ENCODE data around the gene ADGRG6.

ADGRG6 gene

DNA sequence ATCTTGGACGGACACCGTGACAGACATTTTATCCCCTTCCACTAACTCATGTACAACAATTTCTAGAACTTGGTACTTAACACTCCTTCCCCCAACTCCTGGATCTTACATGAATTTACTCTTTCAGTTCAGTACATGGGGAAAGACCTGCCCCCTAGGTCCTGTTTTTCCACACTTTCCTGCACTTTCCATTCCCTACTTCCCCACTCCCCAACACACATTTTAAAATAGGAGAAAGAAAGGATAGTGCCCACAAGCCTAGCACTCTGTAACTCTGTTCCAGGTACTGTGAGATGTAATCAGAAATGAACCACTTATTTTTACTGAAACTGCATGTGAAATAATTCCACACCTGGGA lies 1.3 kb downstream of the ADGRG6 start:
- H3K36me3 ChIP-seq (ENCODE audit: insufficient read depth, low read length): no peaks in the 10 kb centered on the region
- H3K9ac ChIP-seq (ENCODE audit: insufficient read length): no peak overlapping the region
- H3K9me3 ChIP-seq (ENCODE audit: low read depth, low read length): no peaks in the 10 kb centered on the region
- TF ChIP-seq POLR2AphosphoS5 (IDR thresholded peaks at IDR 0.05; ENCODE audit: borderline replicate concordance, low read depth, low read length) (no peak), FOXP2 (optimal IDR thresholded peaks at IDR 0.05; ENCODE audit: control extremely low read depth, extremely low read length, insufficient read depth) (no peak), EZH2 (IDR thresholded peaks at IDR 0.05) (no peak)
- H3K4me3 ChIP-seq: no peak overlapping the region
- H3K27ac ChIP-seq: no peak overlapping the region
- DNase-seq (ENCODE audit: low read depth, low spot score): no peak

DNA sequence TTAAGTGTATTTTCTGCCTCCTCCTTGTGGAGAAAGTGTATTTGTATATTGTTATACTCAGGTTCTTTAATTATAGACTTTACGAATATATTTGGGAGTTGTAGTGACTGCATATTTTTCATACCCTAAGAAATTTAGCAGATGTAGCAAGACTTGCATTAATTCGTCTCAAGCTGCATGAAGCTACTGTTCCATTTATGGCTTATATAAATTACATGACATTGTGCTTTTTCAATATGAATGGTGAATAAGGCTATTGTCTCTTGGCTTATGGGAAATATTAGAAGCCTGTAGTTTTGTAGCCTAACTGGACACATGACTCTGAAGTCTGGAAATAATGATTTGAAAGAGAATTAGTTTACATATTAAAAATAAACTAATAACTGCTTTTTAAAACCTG lies 2.4 kb downstream of the ADGRG6 start:
- Histone ChIP-seq H3K36me3 (ENCODE audit: insufficient read depth, low read length) (no peaks in the 10 kb centered on the region), H3K9me3 (ENCODE audit: low read depth, low read length) (no peaks in the 10 kb centered on the region), H3K27ac (no peak overlapping the region), H3K9ac (ENCODE audit: insufficient read length) (no peak overlapping the region), H3K4me3 (no peak overlapping the region)
- DNase-seq (ENCODE audit: low read depth, low spot score): no peak
- TF ChIP-seq POLR2AphosphoS5 (IDR thresholded peaks at IDR 0.05; ENCODE audit: borderline replicate concordance, low read depth, low read length): no peak
- no peak for TF ChIP-seq FOXP2 (optimal IDR thresholded peaks at IDR 0.05; ENCODE audit: control extremely low read depth, extremely low read length, insufficient read depth)
- TF ChIP-seq EZH2 (IDR thresholded peaks at IDR 0.05): no peak

DNA sequence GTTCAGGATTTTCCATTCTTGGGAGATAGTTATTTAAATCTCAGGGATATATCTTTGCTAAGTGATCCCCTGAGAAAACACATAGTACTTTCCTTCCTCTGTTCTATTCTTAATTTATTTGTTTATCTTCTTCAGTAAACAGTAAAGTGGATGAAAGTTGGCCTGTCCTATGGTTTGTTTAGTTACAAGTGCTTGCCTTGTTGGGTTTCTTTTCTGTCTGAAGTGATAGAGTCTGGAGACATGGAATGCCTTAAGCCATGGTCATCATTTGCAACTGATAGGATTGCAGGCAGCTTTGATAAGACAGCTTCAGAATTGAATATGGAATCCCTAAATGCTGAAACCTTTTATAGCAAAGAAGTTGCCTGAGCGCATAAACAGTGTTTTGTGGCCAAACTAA lies 4.9 kb downstream of the ADGRG6 start:
- H3K9ac ChIP-seq (ENCODE audit: insufficient read length): no peak overlapping the region
- no peaks in the 10 kb centered on the region for H3K9me3 ChIP-seq (ENCODE audit: low read depth, low read length)
- H3K27ac ChIP-seq: no peak overlapping the region
- DNase-seq (ENCODE audit: low read depth, low spot score): no peak
- H3K36me3 ChIP-seq (ENCODE audit: insufficient read depth, low read length): no peaks in the 10 kb centered on the region
- no peak for TF ChIP-seq FOXP2 (optimal IDR thresholded peaks at IDR 0.05; ENCODE audit: control extremely low read depth, extremely low read length, insufficient read depth)
- TF ChIP-seq EZH2 (IDR thresholded peaks at IDR 0.05): no peak
- no peak for TF ChIP-seq POLR2AphosphoS5 (IDR thresholded peaks at IDR 0.05; ENCODE audit: borderline replicate concordance, low read depth, low read length)
- no peak overlapping the region for H3K4me3 ChIP-seq

DNA sequence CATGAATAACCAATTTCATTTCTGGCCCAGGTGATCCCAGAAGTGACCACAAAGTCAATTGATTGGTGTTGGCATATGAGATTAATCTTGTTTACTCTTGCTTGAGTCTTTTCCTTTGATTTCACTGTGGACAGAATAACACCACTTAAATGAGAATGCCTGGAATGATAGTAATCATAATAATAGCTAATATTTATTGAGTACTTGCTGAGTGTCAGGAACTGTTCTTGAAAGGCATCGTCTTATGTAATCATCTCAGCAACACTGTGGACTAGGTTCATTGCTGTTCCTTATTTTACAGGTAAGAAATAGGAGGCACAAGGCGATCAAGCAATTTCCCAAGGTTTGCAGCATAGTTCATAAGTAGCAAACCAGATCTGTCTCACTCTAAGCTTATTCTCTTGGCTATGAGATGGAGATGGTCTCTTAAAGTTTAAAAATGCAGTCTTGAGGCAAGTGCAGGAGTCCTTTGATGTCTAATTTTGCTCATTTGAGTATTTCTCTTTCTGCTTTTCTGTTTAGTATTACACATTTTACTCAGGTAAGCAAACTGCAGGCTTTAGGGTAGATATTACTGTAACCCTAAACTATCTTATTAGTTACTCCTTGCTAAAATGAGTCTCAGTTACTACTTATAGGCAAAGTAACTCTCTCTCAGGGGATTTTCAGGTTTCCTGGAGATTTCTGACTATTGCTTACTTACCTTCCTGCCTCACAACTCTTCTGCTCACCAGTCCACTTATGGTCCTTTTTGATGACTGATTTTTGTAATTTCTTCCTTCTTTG lies 6.3 kb downstream of the ADGRG6 start:
- H3K4me3 ChIP-seq: no peak overlapping the region
- no peak overlapping the region for H3K27ac ChIP-seq
- no peaks in the 10 kb centered on the region for H3K36me3 ChIP-seq (ENCODE audit: insufficient read depth, low read length)
- no peak overlapping the region for H3K9ac ChIP-seq (ENCODE audit: insufficient read length)
- no peak for DNase-seq (ENCODE audit: low read depth, low spot score)
- no peaks in the 10 kb centered on the region for H3K9me3 ChIP-seq (ENCODE audit: low read depth, low read length)
- no peak for TF ChIP-seq FOXP2 (optimal IDR thresholded peaks at IDR 0.05; ENCODE audit: control extremely low read depth, extremely low read length, insufficient read depth)
- TF ChIP-seq POLR2AphosphoS5 (IDR thresholded peaks at IDR 0.05; ENCODE audit: borderline replicate concordance, low read depth, low read length): no peak
- TF ChIP-seq EZH2 (IDR thresholded peaks at IDR 0.05): no peak

DNA sequence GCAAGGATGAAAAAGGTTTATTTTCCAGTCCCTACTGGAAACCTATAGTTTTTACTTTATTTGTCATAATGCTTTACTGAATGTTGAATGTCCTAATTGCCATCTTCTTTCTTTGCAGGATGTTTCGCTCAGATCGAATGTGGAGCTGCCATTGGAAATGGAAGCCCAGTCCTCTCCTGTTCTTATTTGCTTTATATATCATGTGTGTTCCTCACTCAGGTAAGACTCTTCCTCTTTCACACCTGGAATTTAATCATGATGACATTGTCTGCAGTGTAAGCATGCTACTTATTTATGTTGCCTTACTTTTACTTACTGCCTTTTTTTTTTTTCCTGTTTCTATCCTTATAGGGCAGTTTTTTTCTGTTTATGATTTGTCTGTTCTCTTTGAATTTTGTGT lies 7.6 kb downstream of the ADGRG6 start:
- no peak for DNase-seq (ENCODE audit: low read depth, low spot score)
- H3K36me3 ChIP-seq (ENCODE audit: insufficient read depth, low read length): no peaks in the 10 kb centered on the region
- H3K27ac ChIP-seq: no peak overlapping the region
- no peak overlapping the region for H3K9ac ChIP-seq (ENCODE audit: insufficient read length)
- no peak overlapping the region for H3K4me3 ChIP-seq
- no peaks in the 10 kb centered on the region for H3K9me3 ChIP-seq (ENCODE audit: low read depth, low read length)
- TF ChIP-seq FOXP2 (optimal IDR thresholded peaks at IDR 0.05; ENCODE audit: control extremely low read depth, extremely low read length, insufficient read depth) (no peak), EZH2 (IDR thresholded peaks at IDR 0.05) (no peak), POLR2AphosphoS5 (IDR thresholded peaks at IDR 0.05; ENCODE audit: borderline replicate concordance, low read depth, low read length) (no peak)

DNA sequence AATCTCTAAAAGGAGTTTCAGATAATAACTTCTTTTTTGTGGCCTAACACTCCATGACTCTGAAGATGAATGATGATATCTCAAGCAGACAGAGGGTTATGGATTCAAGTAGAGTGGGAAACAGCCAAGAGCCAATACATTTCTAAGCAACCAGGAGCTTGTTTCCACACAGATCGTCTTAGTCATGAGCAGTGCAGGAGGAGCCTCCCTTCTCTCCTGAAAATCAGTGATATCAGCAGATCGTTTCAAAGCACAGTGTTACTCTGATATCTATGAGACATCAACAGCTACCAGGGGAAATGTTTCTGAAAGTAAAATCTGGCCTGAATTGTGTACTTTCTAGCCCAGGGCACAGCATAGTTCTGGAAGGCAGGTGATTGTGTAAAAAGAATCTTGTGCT lies 11.5 kb downstream of the ADGRG6 start:
- TF ChIP-seq EZH2 (IDR thresholded peaks at IDR 0.05) (no peak), FOXP2 (optimal IDR thresholded peaks at IDR 0.05; ENCODE audit: control extremely low read depth, extremely low read length, insufficient read depth) (no peak), POLR2AphosphoS5 (IDR thresholded peaks at IDR 0.05; ENCODE audit: borderline replicate concordance, low read depth, low read length) (no peak)
- no peak for DNase-seq (ENCODE audit: low read depth, low spot score)
- no peak overlapping the region for H3K27ac ChIP-seq
- no peak overlapping the region for H3K9ac ChIP-seq (ENCODE audit: insufficient read length)
- H3K36me3 ChIP-seq (ENCODE audit: insufficient read depth, low read length): no peaks in the 10 kb centered on the region
- no peaks in the 10 kb centered on the region for H3K9me3 ChIP-seq (ENCODE audit: low read depth, low read length)
- H3K4me3 ChIP-seq: no peak overlapping the region

DNA sequence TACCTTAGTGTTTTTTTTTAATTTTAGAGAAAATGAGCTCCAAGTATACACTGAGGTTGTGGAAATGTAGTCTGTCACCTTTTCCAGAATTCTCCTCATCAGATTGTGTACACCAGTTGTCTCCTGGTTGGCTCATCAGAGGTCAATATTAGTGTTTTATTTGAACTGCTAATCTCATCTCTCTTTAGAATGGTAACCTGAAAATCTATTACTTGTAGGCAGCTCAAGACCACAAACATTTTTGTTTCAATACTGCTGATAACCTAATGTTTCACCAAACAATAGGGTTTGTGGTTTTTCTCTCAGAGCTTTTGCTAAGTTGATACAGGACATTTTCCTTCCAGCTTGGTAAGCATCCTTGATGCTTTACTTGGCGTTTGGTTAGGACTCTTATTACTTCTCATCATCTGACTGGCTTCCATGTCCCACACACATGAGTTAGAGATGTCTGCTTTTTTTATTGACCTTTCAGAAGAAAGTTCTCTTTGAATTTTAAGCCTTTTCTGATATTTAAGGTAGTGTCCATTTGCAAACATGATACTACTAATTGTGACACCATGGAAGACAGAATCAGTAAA lies 15.1 kb downstream of the ADGRG6 start:
- DNase-seq (ENCODE audit: low read depth, low spot score): no peak
- TF ChIP-seq POLR2AphosphoS5 (IDR thresholded peaks at IDR 0.05; ENCODE audit: borderline replicate concordance, low read depth, low read length) (no peak), FOXP2 (optimal IDR thresholded peaks at IDR 0.05; ENCODE audit: control extremely low read depth, extremely low read length, insufficient read depth) (no peak), EZH2 (IDR thresholded peaks at IDR 0.05) (no peak)
- Histone ChIP-seq H3K9me3 (ENCODE audit: low read depth, low read length) (no peaks in the 10 kb centered on the region), H3K27ac (no peak overlapping the region), H3K36me3 (ENCODE audit: insufficient read depth, low read length) (no peaks in the 10 kb centered on the region), H3K4me3 (no peak overlapping the region), H3K9ac (ENCODE audit: insufficient read length) (no peak overlapping the region)

DNA sequence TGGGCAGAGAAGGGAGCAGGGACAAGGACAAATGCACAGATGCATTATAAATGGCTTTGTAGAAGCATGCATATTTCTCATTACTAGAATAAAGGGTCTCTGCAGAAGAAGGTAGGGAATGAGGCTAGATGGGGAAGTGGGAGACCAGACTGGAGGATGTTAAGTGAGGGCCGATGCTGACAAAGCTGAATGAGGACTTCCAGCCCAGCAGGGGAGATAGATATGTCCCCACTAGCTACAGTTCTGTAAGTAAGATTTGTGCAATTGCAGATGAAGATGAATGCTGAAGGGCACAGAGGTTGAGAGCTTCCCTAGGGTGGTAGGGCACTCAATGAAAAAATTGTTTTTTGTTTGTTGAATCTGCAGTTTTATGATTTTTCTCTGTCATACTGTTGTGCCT lies 16.9 kb downstream of the ADGRG6 start:
- no peak for DNase-seq (ENCODE audit: low read depth, low spot score)
- Histone ChIP-seq H3K36me3 (ENCODE audit: insufficient read depth, low read length) (no peaks in the 10 kb centered on the region), H3K9ac (ENCODE audit: insufficient read length) (no peak overlapping the region)

More for the DNA sequence above, 16.9 kb downstream of the ADGRG6 start:
- Histone ChIP-seq H3K27ac (no peak overlapping the region), H3K9me3 (ENCODE audit: low read depth, low read length) (no peaks in the 10 kb centered on the region), H3K4me3 (no peak overlapping the region)
- TF ChIP-seq EZH2 (IDR thresholded peaks at IDR 0.05) (no peak), FOXP2 (optimal IDR thresholded peaks at IDR 0.05; ENCODE audit: control extremely low read depth, extremely low read length, insufficient read depth) (no peak), POLR2AphosphoS5 (IDR thresholded peaks at IDR 0.05; ENCODE audit: borderline replicate concordance, low read depth, low read length) (no peak)

Measured in SK-N-MC (cell line).